RWPE2 (cell line): ENCODE data around the gene ABCC10.

Source experiments
- ATAC-seq: fragments of 200-7000 bp; cut with Tn5 transposase; 3 replicates; pipeline ENCODE4 v1.9.1; 2021; ENCODE audit warnings: low read depth
- DNase-seq: peaks from one replicate; pipeline ENCODE4 v3.0.0-alpha.2; 2020; ENCODE audit warnings: low spot score
- H3K27ac ChIP-seq: fragments of 450-650 bp; 2 replicates; pipeline ENCODE4 v1.5.1; 2017; ENCODE audit warnings: mild to moderate bottlenecking; ENCODE audit not compliant: poor library complexity, severe bottlenecking
- H3K27me3 ChIP-seq: fragments of 250-450 bp; sonication (Bioruptor Pico); 2 replicates; pipeline ENCODE4 v1.5.1; 2021; ENCODE audit warnings: mild to moderate bottlenecking, moderate library complexity; ENCODE audit not compliant: insufficient read depth, poor library complexity, severe bottlenecking
- H3K36me3 ChIP-seq: fragments of 250-450 bp; sonication (Bioruptor Pico); 2 replicates; pipeline ENCODE4 v1.5.1; 2020; ENCODE audit warnings: low read depth, mild to moderate bottlenecking, moderate library complexity
- H3K4me1 ChIP-seq: fragments of 250-450 bp; sonication (Bioruptor Pico); 2 replicates; pipeline ENCODE4 v1.5.1; 2021; ENCODE audit warnings: mild to moderate bottlenecking, moderate library complexity; ENCODE audit not compliant: insufficient read depth, poor library complexity, severe bottlenecking
- H3K4me3 ChIP-seq: fragments of 250-450 bp; sonication (Bioruptor Pico); 2 replicates; pipeline ENCODE4 v1.5.1; 2021; ENCODE audit warnings: mild to moderate bottlenecking, moderate library complexity; ENCODE audit not compliant: severe bottlenecking
- H3K9me3 ChIP-seq: fragments of 250-450 bp; sonication (Bioruptor Pico); 2 replicates; pipeline ENCODE4 v1.5.1; 2021; ENCODE audit warnings: mild to moderate bottlenecking, moderate library complexity; ENCODE audit not compliant: severe bottlenecking
- TF ChIP-seq, protein P1 (sequence below): fragments of 450-650 bp; IDR thresholded peaks from one replicate; pipeline ENCODE4 v1.5.1; 2017; ENCODE audit warnings: mild to moderate bottlenecking, moderate library complexity; ENCODE audit not compliant: poor library complexity, severe bottlenecking

Gene ABCC10

DNA sequence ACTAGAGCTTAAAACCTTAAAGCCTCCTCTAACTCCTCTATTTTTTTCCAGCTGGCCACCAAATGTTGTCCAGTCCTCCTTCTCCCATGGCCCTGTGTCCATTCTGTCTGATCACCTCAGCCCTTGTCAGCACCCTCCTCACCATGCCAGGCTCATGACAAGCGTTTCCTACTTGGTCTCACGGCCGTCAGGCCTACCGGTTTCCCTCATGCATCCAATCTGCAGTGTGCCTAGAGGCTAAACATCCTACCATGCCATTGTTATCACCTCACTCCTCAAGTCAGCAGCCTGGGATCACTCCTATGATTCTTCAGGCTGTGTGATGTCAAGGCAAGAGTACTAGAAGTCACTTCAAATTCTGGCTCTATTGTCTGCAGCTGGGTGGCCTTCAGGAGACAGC lies 40.4 kb downstream of the ABCC10 start:
- ATAC-seq (no peak), DNase-seq (no peak)
- no peaks in the 10 kb centered on the region for H3K27me3 ChIP-seq
- H3K36me3 ChIP-seq: no peaks in the 10 kb centered on the region
- H3K9me3 ChIP-seq: no peaks in the 10 kb centered on the region
- TF ChIP-seq, protein P1, sequence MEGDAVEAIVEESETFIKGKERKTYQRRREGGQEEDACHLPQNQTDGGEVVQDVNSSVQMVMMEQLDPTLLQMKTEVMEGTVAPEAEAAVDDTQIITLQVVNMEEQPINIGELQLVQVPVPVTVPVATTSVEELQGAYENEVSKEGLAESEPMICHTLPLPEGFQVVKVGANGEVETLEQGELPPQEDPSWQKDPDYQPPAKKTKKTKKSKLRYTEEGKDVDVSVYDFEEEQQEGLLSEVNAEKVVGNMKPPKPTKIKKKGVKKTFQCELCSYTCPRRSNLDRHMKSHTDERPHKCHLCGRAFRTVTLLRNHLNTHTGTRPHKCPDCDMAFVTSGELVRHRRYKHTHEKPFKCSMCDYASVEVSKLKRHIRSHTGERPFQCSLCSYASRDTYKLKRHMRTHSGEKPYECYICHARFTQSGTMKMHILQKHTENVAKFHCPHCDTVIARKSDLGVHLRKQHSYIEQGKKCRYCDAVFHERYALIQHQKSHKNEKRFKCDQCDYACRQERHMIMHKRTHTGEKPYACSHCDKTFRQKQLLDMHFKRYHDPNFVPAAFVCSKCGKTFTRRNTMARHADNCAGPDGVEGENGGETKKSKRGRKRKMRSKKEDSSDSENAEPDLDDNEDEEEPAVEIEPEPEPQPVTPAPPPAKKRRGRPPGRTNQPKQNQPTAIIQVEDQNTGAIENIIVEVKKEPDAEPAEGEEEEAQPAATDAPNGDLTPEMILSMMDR: no peak
- H3K27ac ChIP-seq: no peak overlapping the region
- H3K4me1 ChIP-seq: peaks cover 3% of the 10 kb centered on the region
- H3K4me3 ChIP-seq: no peak overlapping the region

DNA sequence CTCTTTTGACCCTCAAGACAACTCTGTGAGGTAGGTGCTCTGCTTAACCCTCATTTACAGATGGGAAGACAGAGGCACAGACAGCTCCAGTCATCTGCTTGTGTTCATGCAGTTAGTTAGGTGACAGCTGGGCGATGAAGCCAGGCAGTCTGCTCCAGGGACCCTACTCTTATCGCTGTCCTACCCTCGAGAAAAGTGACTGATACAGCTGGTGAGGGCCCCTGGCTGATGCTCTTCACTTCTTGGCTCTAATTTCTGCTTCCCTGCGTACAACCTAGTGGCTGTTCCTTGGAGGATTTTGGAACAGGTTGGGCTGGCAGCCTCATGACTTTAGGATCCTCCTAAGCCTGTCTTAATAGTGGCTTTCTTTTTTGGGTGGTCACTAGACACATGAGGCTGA lies 40.9 kb downstream of the ABCC10 start:
- Histone ChIP-seq H3K4me1 (peaks cover 3% of the 10 kb centered on the region), H3K36me3 (no peaks in the 10 kb centered on the region), H3K9me3 (no peaks in the 10 kb centered on the region), H3K4me3 (no peak overlapping the region), H3K27me3 (no peaks in the 10 kb centered on the region), H3K27ac (no peak overlapping the region)
- DNase-seq: no peak
- ATAC-seq: no peak
- TF ChIP-seq, protein P1: no peak

DNA sequence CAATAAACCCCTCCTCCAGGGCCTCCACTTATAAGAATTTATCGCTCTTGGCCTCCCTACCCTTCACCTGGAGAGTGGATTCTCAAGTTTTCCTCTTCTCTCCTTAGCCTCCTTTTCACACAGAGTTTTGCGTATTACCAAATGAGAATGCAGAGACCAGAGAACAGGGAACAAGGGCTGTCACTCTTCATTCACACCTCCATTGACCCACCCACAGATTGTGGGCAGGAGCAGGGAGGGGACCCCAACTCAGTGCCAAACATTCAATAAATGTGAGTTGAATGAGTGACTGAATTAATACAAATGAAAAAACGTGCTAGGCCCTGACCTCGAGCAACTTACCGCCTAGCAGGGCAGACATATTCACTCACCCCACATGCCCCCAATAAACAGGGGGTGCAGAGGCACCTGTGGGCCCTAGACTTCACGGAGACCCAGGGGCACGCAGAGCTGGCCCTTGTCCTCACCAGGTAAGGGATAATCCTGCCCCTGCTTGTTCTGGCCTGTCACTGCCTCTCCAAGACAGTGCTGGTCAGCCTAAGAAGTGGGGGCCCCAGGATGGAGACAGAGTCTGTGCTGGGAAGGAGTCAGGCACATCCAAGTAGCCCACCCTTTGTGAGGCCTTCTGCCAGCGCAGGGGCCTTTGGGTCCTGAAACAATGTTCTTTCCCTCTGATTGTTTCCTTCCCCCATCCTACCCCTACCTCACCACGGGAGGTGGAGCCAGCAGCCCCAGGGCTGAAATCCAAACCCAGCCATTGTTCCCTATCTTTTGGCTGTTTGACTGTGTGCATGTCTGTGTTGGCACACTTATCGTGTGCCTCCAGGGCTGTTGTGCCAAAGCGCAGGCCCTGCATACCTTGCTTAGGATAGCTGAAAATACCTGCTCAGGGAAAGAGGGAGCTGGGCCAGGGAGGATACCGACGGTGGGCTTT lies 41.7 kb downstream of the ABCC10 start:
- no peaks in the 10 kb centered on the region for H3K9me3 ChIP-seq
- no peaks in the 10 kb centered on the region for H3K27me3 ChIP-seq
- H3K36me3 ChIP-seq: no peaks in the 10 kb centered on the region
- TF ChIP-seq, protein P1: no peak
- peaks cover 3% of the 10 kb centered on the region for H3K4me1 ChIP-seq
- H3K4me3 ChIP-seq: no peak overlapping the region
- DNase-seq (no peak), ATAC-seq (0 out of 3 replicates have a peak, but pooled peaks have one; percentile 36)
- no peak overlapping the region for H3K27ac ChIP-seq

DNA sequence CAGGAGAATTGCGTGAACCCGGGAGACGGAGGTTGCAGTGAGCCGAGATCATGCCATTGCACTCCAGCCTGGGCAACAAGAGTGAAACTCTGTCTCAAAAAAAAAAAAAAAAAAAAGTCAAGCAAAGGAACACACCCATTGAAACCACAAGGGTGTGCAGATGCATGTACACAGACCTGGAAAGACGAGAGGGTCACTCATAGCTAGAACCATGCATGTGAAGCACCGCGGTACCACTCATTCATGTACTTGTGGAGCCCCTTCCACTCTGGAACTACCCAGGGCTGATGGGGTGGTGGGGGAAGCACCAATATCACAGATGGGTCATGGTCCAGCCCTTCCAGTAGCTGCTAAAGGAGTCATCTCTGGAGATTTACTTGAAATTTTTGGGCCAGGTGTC lies 42.6 kb downstream of the ABCC10 start:
- no peaks in the 10 kb centered on the region for H3K9me3 ChIP-seq
- peaks cover 3% of the 10 kb centered on the region for H3K4me1 ChIP-seq
- TF ChIP-seq, protein P1: no peak
- H3K4me3 ChIP-seq: no peak overlapping the region
- H3K27ac ChIP-seq: no peak overlapping the region
- H3K27me3 ChIP-seq: no peaks in the 10 kb centered on the region
- ATAC-seq (no peak), DNase-seq (no peak)
- no peaks in the 10 kb centered on the region for H3K36me3 ChIP-seq

DNA sequence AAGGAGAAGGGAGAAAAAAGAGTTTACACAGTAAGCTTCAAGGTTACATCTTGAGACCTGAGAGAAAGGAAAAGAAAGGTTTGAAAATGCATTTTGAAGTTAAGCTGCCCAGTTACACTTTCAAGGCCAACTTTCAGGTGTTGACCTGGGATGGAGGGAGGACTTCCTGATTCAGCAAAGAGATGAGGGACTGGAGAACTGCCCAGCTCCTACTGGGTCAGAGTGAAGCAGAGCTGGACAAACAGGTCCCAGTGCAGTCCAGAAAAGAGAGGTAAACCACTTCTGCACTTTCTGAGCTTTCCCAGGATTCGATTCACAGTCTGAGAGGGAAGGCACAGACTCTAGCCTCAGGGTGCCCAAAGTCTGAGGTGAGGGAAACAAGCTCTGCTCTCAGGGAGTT lies 44.1 kb downstream of the ABCC10 start:
- peaks cover 3% of the 10 kb centered on the region for H3K4me1 ChIP-seq
- no peak overlapping the region for H3K27ac ChIP-seq
- ATAC-seq (no peak), DNase-seq (no peak)
- H3K27me3 ChIP-seq: no peaks in the 10 kb centered on the region
- H3K9me3 ChIP-seq: no peaks in the 10 kb centered on the region
- no peaks in the 10 kb centered on the region for H3K36me3 ChIP-seq
- no peak overlapping the region for H3K4me3 ChIP-seq
- TF ChIP-seq, protein P1: no peak
